Measurements from ENCODE around the gene SACS. TPM values are rescaled to one million over a fixed set of nuclear protein-coding genes. Genes with fewer than 3 reads are reported as not detected.
A peak's percentile ranks its signal among the peaks of the same experiment; 100 is the strongest.
"Not testable (repeated sequence)": the region's sequence is repeated elsewhere in the genome, so short reads cannot be mapped to it uniquely, and the experiment has no call there.

Gene SACS
- total RNA-seq, 2 donors from 2014 or later: 15.2 to 29.2 TPM

DNA sequence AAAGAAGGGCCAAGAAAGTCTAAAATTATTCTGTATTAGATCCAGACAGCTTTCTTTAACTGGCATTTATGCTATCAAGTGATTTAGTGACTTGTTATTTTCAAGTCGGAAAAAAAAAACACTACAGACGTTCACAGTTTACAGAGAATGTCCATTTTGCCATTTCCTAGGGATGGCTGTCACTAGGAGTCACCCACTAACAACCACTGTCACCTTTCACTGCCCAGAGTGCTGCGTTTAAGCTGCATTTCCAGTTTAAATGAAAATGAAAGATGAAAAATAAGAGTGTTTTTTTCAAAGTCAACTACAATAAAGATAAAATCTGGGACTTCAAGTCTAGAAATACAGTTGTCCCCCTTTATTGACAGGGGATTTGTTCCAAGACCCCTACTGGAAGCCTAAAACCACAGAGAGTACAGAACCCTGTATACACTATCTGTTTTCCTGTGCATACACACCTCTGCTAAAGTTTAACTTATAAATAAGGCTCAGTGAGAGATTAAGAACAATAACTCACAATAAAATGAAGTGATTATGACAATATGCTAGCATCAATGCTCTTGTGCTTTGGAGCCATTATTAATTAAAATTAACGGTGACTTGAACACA lies 112.5 kb downstream of the SACS start:
- TF ChIP-seq, protein P1, sequence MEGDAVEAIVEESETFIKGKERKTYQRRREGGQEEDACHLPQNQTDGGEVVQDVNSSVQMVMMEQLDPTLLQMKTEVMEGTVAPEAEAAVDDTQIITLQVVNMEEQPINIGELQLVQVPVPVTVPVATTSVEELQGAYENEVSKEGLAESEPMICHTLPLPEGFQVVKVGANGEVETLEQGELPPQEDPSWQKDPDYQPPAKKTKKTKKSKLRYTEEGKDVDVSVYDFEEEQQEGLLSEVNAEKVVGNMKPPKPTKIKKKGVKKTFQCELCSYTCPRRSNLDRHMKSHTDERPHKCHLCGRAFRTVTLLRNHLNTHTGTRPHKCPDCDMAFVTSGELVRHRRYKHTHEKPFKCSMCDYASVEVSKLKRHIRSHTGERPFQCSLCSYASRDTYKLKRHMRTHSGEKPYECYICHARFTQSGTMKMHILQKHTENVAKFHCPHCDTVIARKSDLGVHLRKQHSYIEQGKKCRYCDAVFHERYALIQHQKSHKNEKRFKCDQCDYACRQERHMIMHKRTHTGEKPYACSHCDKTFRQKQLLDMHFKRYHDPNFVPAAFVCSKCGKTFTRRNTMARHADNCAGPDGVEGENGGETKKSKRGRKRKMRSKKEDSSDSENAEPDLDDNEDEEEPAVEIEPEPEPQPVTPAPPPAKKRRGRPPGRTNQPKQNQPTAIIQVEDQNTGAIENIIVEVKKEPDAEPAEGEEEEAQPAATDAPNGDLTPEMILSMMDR (IDR thresholded peaks at IDR 0.05): no peak
- Histone ChIP-seq H3K4me1 (peaks cover 0 to 4% of the 10 kb centered on the region in 2 donors), H3K27ac (peak overlapping the region in 1 of 2 donors; percentile 25)

DNA sequence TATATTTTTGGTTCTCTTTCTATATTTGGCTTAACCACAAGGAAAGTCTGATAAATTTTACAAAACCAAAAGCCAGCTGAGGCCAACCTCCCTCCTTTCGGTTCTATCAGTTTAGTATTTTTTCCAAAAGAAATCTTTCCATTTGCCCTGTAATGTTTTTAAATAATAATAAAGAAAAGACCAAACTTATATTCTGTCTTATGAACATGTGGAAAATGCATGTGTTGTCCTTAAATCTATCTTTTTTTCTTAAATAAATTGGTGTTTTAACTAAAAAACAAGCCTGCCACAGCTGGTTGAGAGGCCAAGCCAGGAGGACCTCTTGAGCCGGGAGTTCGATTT lies 113.6 kb downstream of the SACS start:
- peak overlapping the region in 1 of 2 donors; percentile 25 for H3K27ac ChIP-seq
- no peak for DNase-seq (ENCODE audit: low spot score)
- H3K27me3 ChIP-seq: no peaks in the 10 kb centered on the region
- TF ChIP-seq, protein P1 (IDR thresholded peaks at IDR 0.05): no peak
- H3K9me3 ChIP-seq: no peaks in the 10 kb centered on the region
- no peaks in the 10 kb centered on the region for H3K36me3 ChIP-seq
- no peak overlapping the region for H3K4me3 ChIP-seq
- peaks cover 0 to 4% of the 10 kb centered on the region in 2 donors for H3K4me1 ChIP-seq

More for the DNA sequence above, 112.5 kb downstream of the SACS start:
- no peak for DNase-seq (ENCODE audit: low spot score)
- Histone ChIP-seq H3K4me3 (no peak overlapping the region), H3K27me3 (no peaks in the 10 kb centered on the region), H3K9me3 (no peaks in the 10 kb centered on the region), H3K36me3 (no peaks in the 10 kb centered on the region)

DNA sequence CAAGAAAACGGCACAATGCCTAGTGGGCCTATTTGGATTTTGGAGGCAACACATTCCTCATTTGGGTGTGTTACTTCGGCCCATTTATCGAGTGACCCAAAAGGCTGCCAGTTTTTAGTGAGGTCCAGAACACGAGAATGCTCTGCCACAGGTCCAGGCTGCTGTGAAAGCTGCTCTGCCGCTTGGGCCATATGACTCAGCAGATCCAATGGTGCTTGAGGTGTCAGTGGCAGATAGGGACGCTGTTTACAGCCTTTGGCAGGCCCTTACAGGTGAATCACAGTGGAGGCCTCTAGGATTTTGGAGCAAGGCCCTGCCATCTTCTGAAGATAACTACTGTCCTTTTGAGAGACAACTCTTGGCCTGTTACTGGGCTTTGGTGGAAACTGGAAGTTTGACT lies 118.7 kb downstream of the SACS start:
- H3K27ac ChIP-seq; H3K9me3 ChIP-seq; H3K4me3 ChIP-seq; H3K36me3 ChIP-seq; H3K4me1 ChIP-seq; H3K27me3 ChIP-seq; DNase-seq (ENCODE audit: low spot score): not testable (repeated sequence)

DNA sequence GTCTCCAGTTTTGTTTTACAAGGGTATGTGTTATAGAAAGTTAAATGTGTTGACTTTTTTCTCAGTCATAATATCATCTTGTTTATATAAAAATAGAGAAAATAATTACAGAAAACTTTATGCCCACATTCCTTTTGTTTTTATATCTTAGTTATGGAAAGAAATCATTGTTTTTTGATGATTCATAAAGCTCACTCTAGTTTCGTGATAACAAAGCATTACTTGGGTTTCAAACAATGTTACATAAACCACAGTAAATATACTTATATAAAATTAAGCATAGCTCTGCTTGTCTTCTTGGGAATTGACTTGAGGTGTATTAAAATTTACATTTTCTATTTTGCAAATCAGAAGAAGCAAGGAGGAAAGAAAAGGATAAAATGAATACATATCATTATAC lies 140.9 kb downstream of the SACS start:
- H3K4me3 ChIP-seq: no peak overlapping the region
- no peaks in the 10 kb centered on the region for H3K9me3 ChIP-seq
- no peak overlapping the region for H3K27ac ChIP-seq
- DNase-seq (ENCODE audit: low spot score): no peak
- peaks cover 0 to 20% of the 10 kb centered on the region in 2 donors for H3K4me1 ChIP-seq
- TF ChIP-seq, protein P1 (IDR thresholded peaks at IDR 0.05): no peak
- no peaks in the 10 kb centered on the region for H3K27me3 ChIP-seq
- H3K36me3 ChIP-seq: no peaks in the 10 kb centered on the region

DNA sequence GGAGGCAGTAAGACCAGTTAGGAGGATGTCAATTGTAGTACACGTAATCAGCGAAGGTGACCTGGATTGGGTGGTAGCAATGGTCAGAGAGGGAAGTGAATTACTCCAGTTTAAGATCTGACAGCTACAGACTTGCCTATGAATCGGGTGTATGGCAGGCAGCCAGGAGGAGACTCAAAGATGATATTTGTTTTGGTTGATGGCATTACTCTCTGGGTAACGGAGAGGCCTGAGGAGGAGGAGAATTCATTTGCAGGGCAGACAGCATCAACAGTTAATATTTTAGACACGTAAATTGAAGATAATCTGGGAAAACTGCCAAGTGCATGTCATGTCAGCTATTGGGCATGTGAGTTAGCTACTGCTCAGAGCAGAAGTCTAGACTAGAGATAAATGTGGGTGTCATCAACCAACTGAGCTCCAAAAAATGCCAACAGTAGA lies 143.6 kb downstream of the SACS start:
- H3K9me3 ChIP-seq: no peaks in the 10 kb centered on the region
- TF ChIP-seq, protein P1 (IDR thresholded peaks at IDR 0.05): no peak
- DNase-seq (ENCODE audit: low spot score): no peak
- no peaks in the 10 kb centered on the region for H3K36me3 ChIP-seq
- no peaks in the 10 kb centered on the region for H3K27me3 ChIP-seq
- peaks cover 0 to 20% of the 10 kb centered on the region in 2 donors for H3K4me1 ChIP-seq
- peak overlapping the region; percentile 54 to 81 for H3K27ac ChIP-seq
- no peak overlapping the region for H3K4me3 ChIP-seq

DNA sequence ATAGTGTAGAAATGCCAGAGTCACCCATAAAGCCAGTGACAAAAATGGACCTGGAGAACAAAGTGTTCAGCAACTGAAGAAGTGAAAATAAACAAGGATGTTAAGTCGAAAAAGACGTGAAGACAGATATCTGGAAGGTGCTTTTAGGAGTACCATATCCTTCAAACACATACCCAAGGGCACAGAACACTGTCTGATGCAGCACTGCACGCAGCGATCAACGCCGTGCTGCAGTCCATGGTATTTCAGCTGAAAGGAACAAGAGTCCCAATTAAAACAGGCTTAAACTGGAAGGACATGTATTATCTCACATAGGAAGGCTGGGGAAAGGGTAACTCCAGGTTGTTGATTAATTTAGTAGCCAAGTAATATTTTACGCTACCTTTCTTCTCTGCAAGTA lies 144.5 kb downstream of the SACS start:
- Histone ChIP-seq H3K4me1 (peaks cover 0 to 20% of the 10 kb centered on the region in 2 donors), H3K27ac (peak overlapping the region; percentile 51 to 81), H3K36me3 (no peaks in the 10 kb centered on the region), H3K4me3 (no peak overlapping the region), H3K27me3 (no peaks in the 10 kb centered on the region), H3K9me3 (no peaks in the 10 kb centered on the region)
- DNase-seq (ENCODE audit: low spot score): no peak
- TF ChIP-seq, protein P1 (IDR thresholded peaks at IDR 0.05): no peak

Data from right atrium auricular region (tissue), 2 donors.